Activated CD4-positive, alpha-beta T cell treated with anti-CD3 and anti-CD28 coated beads for 1 hour (primary cell): ENCODE measurements around the gene SPINT1.

Experiments used
- DNase-seq: peaks from one replicate; pipeline ENCODE4 v3.0.0-alpha.2; 2020

SPINT1 gene

DNA sequence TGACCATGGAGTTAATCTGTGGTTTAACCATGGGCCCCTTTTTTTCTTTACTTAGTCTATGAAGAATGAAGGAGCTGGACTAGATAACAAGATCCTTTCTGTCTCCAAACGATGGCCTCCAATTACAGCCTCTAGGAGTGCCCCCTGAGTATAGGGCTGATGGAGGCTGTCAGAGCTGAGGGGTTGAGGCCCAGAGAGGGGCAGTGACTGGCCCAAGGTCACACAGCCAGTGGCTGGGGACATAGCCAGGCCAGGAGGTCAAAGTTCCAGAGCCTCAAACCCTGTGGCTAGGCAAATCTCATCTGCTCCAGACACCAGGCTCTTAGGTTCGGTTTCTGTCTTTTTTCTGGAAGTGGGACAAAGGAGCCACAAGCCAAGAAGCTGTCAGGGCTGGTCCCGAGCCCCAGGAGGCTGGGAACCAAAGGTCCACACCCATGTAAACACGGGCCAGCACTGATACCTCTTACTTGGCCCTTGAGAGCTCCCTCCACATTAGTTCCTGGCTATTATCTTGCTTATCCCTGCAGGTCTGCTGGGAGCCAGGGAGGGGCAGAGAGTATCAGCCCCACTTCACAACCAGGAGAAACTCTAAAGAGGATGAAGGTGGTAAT is 19.9 kb downstream of the SPINT1 start:
- no peak for DNase-seq

GRCh38 chr15:40867199-40867598 is 23.4 kb downstream of the SPINT1 start:
- no peak for DNase-seq

GRCh38 chr15:40869686-40870085 is 25.8 kb downstream of the SPINT1 start:
- no peak for DNase-seq

- DNase-seq: no peak
Measured at GRCh38 chr15:40870716-40871115, 26.9 kb downstream of the SPINT1 start.

DNA sequence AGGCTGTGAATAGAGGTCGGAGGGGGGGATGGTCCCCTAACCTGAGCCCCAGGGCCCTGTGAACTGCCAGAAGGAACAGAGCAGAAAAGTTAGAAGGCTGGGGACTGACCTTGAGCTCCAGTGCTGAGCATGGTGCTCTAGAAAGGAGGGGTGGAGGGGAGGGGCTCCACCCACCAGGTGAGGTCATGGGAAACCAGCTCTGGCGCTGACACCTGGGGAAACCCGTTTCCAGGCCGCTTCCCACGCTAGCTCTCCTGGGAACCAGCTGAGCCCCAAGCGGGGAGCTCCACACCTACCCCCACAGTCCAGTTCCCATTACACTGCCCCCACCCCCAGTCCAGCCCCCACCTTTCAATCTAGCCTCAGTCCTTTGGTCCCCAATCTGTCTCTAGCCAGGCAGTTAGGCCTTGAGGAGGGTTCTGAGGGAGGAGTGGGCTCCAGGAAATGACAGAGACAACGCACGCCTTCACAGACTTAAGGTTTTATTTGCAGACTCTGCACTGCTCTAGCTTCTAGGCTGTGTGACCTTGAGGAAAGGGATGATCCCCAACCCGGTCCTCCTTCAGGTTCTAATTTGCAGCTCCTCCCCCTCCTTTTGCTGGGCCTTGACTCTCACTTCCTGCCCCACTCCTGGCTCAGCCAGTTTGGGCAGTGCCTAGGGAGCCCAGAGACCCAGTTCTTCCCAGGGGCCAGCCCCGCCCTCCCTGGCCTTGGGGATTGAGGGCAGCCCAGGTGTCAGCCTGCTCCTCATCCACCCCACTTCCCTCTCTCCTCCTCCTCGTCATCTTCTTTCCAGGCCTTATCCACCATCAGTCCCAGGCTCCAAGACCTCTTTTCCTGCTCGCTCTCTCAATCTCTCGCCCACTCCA is 28.1 kb downstream of the SPINT1 start:
- DNase-seq: no peak

DNA sequence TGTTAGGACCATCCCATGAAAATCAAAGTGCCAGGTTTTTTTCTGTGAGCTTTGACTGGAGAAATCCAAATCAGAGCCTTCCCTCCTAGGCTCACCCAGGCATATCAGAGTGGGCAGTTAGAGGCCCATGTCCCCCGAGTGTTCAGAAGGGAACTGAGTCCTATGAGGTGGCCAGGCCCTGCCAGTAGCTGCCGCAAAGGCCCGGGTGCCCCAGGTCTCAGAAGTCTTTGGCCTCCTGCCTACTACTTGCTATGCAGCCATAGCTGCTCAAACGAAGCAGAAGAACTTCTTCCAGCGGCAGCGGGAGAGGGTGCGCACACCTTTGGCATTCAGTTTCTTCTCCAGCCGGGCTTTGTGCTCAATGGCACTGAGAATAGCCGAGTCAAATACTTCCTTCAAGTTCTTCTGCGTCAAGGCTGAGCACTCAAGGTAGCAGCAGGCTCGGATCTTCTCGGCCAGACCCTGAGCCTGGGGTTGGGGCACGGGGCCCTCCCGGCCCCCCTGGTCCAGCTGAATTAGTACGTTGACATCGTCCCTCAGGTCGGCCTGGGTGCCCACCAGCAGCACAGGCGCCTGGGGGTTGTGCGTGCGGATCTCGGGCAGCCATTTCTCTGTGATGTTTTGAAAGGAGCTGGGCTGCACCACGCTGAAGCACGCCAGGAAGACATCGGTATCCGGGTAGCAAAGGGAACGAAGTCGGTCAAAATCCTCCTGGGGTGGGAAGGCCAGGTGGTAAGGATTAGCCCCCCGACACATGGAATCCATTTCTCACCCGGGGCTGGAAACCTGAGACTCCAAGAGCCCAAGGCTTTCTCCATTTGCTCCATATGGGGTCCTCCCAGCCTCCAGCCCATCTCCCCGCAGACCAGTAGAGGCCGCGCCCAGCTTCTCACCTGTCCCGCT is 29.2 kb downstream of the SPINT1 start:
- DNase-seq: no peak

DNA sequence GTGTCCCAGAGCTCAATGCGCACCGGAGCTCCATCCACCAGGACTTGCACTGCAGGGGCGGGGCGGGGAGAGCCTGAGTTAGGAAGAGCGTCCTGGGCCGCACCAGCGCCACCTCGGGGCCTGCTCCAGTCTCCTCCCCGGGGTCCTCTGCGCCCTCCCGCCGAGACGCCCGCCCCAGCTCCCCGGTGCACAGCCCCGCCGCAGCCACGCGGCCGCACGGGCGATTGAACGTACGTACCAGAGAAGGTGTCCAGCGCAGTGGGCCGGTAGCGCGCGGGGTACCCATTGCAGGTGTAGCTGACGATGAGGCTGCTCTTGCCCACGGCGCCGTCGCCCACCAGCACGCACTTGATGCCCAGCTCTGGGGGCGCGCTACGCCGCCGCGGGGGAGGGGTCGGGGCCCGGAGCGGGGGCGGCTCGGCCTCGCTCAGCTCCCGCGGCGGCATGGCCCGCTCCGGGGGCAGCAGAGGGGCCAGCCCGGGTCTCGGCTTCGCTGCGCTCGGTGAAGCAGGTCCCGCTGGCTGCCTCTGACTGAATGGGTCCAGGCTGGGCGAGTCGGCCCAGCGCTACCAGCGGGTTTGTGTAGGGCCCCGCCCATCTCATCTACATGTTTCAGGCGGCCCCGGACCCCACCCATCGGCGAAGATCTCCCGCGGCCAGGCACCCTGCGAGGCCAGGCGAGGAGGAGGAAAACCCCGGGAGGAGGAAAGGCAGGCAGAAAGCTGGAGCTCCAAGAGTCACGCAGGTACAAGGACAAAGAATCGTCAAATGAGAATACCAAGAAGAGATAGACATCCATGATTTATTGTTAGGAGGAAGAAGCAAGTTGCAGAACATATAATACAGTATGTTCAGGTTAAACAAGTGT is 30.1 kb downstream of the SPINT1 start, which contains the start of gene RHOV:
TSS of gene RHOV (minus strand) at position 541 of the 868 bp plus-strand sequence. CDS start at position 446, 95 bp downstream.
- peak; percentile 34 for DNase-seq

DNA sequence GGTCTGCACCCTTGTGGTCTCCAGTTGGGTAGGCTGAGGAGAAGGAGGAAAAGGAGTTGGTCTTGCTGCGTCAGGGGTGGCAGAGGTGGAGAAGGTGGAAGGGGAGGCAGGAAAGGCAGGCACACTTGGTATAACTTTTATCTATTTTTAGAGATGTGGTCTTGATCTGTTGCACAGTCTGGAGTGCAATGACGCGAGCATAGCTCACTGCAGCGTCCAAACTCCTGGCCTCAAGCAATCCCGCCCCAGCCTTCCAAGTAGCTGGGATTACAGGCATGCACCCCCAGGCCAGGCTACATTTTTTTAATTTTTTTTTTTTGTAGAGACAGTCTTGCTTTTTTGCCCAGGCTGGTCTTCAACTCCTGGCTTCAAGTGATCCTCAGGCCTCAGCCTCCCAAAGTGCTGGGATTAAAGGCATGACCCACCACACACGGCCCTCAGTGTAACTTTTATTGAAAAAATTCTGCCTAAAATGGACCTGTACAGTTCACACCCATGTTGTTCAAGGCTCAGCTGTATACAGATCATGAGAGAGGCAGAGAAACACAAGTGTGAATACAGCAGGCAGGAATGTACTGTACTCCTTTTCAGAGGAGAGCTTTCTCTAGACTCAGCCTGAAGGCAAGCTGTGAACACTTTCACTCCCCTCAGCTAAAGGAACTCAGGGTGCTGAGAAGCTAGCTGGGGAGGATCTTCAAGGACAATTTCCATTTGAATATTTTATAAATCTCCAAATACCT is 32.3 kb downstream of the SPINT1 start:
- DNase-seq: no peak

DNA sequence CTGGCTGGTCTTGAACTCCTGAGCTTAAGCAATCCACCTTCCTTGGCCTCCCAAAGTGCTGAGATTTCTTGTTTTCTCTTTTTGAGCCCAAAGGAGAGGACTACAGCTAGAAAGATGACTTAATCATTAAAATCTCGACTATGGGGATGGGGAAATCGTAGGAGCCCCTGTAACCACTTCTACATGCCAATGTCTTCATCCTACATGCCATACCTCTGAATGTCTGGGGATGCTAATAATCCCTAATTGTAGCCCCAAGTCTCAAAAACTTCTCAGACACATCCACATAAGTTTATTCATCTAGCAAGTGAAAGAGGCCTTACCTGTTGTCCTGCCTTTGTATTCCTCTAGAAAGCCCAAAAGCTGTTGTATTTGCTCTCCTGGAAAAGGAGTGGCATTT is 33.8 kb downstream of the SPINT1 start:
- DNase-seq: no peak

DNA sequence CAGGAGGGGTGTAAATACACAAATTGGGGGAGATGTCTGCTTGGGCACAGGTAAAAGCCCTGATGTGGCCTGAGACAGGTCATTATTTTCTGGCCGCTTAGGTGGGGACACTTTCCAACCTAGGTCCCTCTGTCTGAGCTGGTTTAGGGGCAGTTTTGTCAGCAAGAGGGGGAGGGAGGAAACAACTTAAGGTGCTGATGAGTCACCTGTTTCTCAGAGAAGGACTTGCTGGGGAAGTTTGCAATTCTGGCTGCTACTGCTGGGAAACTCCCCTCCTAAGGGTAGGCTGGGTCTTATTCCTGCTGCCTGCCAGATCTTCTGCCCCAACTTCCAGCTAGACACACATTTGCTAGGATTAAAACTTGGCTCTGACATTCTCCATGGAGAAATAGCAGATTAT is 34.9 kb downstream of the SPINT1 start:
- no peak for DNase-seq

DNA sequence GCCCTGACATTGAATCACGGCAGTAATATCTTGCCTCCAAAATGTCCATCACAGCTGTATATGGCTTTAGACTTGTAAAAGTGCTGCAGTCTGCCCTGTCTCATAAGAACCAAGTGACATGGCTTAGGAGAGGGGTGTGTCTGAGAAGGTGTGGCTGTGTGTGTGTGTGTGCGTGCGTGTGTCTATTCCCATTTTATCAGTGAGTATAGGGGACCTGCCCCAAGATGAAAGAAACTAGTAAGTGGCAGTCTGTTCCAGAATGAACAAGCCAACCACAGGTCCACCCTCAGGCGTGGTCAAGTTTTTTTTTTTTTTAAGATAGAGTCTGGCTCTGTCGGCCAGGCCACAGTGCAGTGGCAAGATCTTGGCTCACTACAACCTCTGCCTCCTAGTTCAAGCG is 35.8 kb downstream of the SPINT1 start:
- DNase-seq: no peak

- no peak for DNase-seq
Measured at GRCh38 chr15:40881351-40881750, 37.5 kb downstream of the SPINT1 start.

- DNase-seq: no peak
Measured at GRCh38 chr15:40886586-40886985, 42.7 kb downstream of the SPINT1 start.

DNA sequence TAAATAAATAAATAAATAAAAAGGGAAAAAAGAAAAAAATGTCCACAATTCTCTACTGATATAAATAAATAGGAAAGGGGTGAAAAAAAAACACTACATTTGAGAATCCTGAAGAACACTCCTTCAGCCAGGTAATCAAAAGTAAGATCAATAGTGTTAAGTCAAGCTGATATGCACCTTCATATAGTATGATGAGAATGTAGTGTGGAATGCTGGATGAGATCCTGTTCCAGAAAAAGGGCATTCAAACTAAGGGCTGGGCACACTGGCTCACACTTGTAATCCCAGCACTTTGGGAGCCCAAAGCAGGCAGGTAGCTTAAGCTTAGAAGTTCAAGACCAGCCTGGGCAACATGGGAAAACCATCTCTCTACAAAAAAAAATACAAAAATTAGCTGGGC is 45.3 kb downstream of the SPINT1 start:
- no peak for DNase-seq

- no peak for DNase-seq
Measured at GRCh38 chr15:40891138-40891537, 47.3 kb downstream of the SPINT1 start.

- DNase-seq: no peak
Measured at GRCh38 chr15:40891810-40892446, 48.1 kb downstream of the SPINT1 start.

DNA sequence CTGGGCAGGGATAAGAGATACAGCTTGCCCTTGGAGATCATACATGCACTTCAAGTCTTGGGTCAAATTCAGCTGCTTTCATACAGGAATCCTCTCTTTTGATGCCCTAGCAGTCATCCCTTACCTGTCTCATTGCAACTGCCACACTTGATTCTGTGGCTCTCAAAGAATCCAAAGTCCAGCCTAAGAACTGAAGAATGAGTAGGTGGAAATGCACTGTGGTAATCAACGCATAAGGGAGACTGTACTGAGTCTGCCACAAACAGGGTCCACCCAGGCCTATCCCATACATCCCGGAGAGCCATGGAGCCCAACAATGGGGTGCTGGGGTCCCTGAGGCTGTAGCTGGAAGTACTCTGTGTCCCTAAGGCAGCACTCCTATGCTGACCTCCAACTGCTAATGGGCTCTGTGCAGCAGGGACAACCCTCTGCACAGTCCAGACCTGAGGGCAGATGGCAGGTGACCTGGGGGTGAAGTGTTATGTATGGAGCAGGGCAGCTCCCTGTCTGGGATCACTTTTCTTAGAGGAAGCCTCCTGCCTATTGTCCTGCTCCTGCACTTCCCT is 48.7 kb downstream of the SPINT1 start:
- no peak for DNase-seq

- no peak for DNase-seq
Measured at GRCh38 chr15:40893019-40893670, 49.3 kb downstream of the SPINT1 start.

- peak; percentile 98 for DNase-seq
Measured at GRCh38 chr15:40893733-40894680, 50.2 kb downstream of the SPINT1 start, which contains the start of gene VPS18. VPS18 (plus strand) TSS chr15:40894450; CDS start chr15:40894769, 319 bp downstream.
